ENCODE results near the gene PAQR9.

PAQR9 gene

DNA sequence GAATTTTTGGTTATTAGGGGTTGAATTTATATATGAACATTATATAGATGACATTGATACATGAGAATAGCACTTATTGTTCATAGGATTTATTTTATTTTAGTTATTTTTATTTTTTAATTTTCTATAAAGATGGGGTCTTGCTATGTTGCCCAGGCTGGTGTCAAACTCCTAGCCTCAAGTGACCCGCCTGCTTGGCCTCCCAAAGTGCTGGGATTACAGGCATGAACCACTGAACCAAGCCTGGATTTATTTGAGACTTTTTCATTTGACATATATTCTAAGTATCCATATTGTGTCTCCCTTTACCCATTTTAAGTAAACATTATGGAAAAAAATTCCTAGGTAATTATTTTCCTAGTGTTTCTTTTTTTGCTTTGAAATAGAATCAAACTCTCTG, 12.5 kb downstream of the PAQR9 start:
- TF ChIP-seq, protein P1, sequence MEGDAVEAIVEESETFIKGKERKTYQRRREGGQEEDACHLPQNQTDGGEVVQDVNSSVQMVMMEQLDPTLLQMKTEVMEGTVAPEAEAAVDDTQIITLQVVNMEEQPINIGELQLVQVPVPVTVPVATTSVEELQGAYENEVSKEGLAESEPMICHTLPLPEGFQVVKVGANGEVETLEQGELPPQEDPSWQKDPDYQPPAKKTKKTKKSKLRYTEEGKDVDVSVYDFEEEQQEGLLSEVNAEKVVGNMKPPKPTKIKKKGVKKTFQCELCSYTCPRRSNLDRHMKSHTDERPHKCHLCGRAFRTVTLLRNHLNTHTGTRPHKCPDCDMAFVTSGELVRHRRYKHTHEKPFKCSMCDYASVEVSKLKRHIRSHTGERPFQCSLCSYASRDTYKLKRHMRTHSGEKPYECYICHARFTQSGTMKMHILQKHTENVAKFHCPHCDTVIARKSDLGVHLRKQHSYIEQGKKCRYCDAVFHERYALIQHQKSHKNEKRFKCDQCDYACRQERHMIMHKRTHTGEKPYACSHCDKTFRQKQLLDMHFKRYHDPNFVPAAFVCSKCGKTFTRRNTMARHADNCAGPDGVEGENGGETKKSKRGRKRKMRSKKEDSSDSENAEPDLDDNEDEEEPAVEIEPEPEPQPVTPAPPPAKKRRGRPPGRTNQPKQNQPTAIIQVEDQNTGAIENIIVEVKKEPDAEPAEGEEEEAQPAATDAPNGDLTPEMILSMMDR (conservative IDR thresholded peaks at IDR 0.05) = no peak
- H3K27ac ChIP-seq = no peak overlapping the region

DNA sequence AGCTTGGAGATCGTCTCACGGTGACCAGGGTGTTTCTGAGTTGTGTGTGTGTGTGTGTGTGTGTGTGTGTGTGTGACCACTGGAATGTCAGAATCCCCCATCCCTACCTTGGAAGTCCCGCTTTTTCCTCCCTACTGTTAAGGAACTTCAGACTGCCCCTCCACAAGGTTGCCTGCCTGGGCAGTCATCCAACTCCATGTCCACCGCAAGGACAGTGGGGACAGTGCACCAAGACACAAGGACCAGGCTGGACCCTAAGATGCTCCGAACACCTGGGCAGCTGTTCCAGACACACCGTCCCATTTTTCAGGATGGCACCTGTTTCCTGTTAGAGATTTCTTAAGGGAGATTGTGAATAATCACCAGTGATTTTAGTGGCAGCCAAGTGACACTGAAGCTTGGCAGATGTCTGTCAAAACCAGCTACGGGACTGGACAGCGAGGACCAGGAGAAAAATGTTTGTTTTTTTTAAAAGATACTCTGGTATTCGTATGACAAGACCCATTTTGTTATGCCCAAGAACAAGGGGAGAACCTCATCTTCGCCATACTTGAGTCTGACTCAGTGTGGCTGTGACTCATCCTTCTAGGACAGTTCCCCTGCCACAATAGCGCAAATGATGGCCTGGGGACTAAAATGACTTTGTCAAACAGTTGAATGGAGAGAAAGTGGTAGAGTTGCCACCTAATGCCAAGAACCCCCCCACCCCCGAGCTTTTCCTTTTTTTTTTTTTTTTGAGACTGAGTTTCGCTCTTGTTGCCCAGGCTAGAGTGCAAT, 15.5 kb downstream of the PAQR9 start:
- no peak overlapping the region for H3K27ac ChIP-seq
- TF ChIP-seq, protein P1 (conservative IDR thresholded peaks at IDR 0.05) = no peak

DNA sequence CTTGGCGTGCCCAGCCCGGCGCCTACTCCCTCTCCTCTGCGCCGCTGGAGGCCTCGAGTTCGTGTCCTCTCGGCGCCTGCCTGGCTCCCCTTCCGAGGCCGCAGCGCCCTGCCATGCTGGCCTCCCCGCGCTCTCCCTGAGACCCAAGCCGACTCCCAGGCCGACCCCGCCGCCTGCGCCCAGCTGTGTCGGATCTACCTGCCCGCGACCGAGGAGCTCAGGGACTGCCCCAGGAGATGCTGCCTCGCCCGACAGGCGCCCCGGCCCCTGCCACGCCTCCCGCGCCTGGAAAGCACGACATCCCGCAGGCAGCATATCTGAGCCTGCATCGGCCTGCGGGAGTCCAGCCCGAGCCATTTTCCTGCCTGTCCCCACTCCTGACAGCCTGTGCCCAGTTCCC, 16.1 kb downstream of the PAQR9 start:
- no peak overlapping the region for H3K27ac ChIP-seq
- TF ChIP-seq, protein P1 (conservative IDR thresholded peaks at IDR 0.05) = no peak

DNA sequence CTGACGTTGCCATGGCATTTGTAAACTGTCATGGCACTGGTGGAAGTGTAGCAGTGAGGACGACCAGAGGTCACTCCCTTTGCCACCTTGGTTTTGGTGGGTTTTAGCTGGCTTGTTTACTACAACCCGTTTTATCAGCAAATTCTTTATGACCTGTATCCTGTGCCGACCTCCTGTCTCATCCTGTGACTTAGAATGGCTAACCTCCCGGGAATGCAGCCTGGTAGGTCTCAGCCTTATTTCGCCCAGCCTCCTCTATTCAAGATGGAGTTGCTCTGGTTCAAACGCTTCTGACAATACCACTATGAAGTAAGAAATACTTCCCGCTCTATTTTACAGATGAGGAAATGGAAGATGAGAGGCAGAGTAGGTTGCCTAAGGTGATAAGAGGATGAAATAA, 16.6 kb downstream of the PAQR9 start:
- no peak overlapping the region for H3K27ac ChIP-seq
- TF ChIP-seq, protein P1 (conservative IDR thresholded peaks at IDR 0.05) = no peak

DNA sequence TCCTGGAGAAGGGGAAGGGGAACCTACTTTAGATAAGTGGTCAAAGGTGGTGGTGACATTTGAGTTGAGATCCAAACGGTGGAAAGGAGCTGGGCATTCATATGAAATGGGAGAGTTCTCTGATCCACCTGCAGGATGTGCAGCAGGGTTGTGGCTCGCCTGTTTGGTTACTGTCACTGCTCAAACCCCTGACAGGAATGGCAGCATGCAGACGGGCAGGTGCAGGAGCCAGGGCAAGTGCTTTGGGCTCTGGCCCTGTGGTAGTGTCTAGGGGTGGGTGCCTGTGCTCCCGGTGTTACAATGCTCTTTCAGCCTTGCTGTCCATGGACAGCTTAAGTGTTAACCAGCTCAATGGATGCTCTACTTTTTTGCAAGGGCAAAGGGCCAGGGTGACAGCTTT, 18.5 kb downstream of the PAQR9 start:
- TF ChIP-seq, protein P1 (conservative IDR thresholded peaks at IDR 0.05) = no peak
- no peak overlapping the region for H3K27ac ChIP-seq

DNA sequence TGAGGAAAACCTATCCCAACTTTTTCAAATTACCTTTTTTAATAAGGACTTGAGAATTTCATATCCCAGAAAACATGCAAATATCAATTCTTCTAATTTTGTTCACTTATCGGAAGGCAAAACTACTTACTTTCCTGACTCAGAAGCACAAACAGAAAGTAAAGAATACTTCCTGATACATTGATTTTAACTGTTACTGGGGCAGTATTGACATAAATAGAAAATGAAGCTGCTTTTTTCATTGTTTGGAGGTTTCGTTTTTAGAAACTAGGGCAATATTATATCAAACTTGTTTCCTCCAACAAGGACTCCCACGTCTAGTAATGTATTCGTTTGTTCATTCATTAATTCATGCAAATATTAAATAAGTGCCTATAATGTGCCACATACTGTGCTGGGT, 19.1 kb downstream of the PAQR9 start:
- H3K27ac ChIP-seq = no peak overlapping the region
- TF ChIP-seq, protein P1 (conservative IDR thresholded peaks at IDR 0.05) = no peak

DNA sequence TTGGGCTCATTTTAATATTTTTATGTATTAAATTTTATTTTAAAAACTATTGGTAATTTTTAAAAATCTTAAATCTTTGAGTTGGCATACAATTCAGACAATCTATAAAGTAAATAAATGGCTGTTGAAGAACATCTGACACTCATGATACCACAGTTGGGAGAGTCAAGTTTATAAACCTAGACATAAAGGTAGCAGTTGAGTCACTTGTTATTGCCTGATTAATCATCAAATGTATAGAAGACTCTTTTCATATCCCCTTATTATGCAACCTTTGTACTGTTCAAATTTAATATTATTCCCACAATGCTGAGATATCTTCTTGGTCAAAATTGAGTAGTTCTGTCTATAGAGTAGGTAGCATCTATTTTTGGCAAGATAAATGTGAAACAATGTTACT, 19.6 kb downstream of the PAQR9 start:
- TF ChIP-seq, protein P1 (conservative IDR thresholded peaks at IDR 0.05) = no peak
- no peak overlapping the region for H3K27ac ChIP-seq
